CD8-positive, alpha-beta memory T cell (primary cell): Measurements from ENCODE around the gene GADD45GIP1. TPM values are rescaled to one million over a fixed set of nuclear protein-coding genes. Genes with fewer than 3 reads are reported as not detected.
"Not testable (repeated sequence)": the region's sequence is repeated elsewhere in the genome, so short reads cannot be mapped to it uniquely, and the experiment has no call there.

ENCODE experiments used
- CTCF ChIA-PET: fragments of 350-600 bp; sonication (Branson Sonifier 250); formaldehyde crosslinking; loops from one replicate; lab custom pipeline; 2021; ENCODE audit warnings: antibody characterized with exemption; lab: Charles Lee
- POLR2A ChIA-PET: fragments of 350-600 bp; sonication (Branson Sonifier 250); formaldehyde crosslinking; loops from one replicate; lab custom pipeline; 2021; ENCODE audit warnings: antibody characterized with exemption; lab: Charles Lee
- DNase-seq, 5 donors: peaks; one replicate each; pipeline versions ENCODE4 v3.0.0 to v3.0.0-alpha.2; 2020 to 2022; ENCODE audit warnings: mixed read lengths in 1 of 5
- H3K27ac ChIP-seq: one replicate; pipeline ENCODE4 v1.7.0; 2013; ENCODE audit warnings: low read depth, mild to moderate bottlenecking, low read length, moderate library complexity
- H3K27me3 ChIP-seq: 2 replicates; pipeline ENCODE4 v1.7.0; 2013; ENCODE audit warnings: low read length, mild to moderate bottlenecking; ENCODE audit not compliant: insufficient read depth, poor library complexity, severe bottlenecking
- H3K36me3 ChIP-seq: 2 replicates; pipeline ENCODE4 v1.7.0; 2013; ENCODE audit warnings: mild to moderate bottlenecking, low read length, moderate library complexity; ENCODE audit not compliant: insufficient read depth
- H3K4me1 ChIP-seq: 2 replicates; pipeline ENCODE4 v1.7.0; 2013; ENCODE audit warnings: mild to moderate bottlenecking, low read length, moderate library complexity; ENCODE audit not compliant: insufficient read depth
- H3K4me3 ChIP-seq: 2 replicates; pipeline ENCODE4 v1.7.0; 2013; ENCODE audit warnings: mild to moderate bottlenecking, low read length
- H3K9me3 ChIP-seq: 2 replicates; pipeline ENCODE4 v1.7.0; 2013; ENCODE audit warnings: mild to moderate bottlenecking, low read length
- H3K27ac Mint-ChIP-seq, 8 donors: one replicate each; pipeline ENCODE4 v1.8.0; 2020 to 2021; ENCODE audit warnings: mixed read lengths in 8 of 8, mild to moderate bottlenecking in 6 of 8, inconsistent platforms in 3 of 8, moderate library complexity in 3 of 8
- H3K27me3 Mint-ChIP-seq, 2 donors: one replicate each; pipeline ENCODE4 v1.8.0; 2020 to 2021; ENCODE audit warnings: mixed read lengths in 2 of 2, mild to moderate bottlenecking in 1 of 2, moderate library complexity in 1 of 2
- H3K36me3 Mint-ChIP-seq, 3 donors: one replicate each; pipeline ENCODE4 v1.8.0; 2020 to 2021; ENCODE audit warnings: mixed read lengths in 3 of 3, inconsistent platforms in 1 of 3, mild to moderate bottlenecking in 1 of 3
- H3K4me1 Mint-ChIP-seq, 3 donors: one replicate each; pipeline ENCODE4 v1.8.0; 2020 to 2021; ENCODE audit warnings: mixed read lengths in 3 of 3, inconsistent platforms in 1 of 3, mild to moderate bottlenecking in 1 of 3
- H3K4me3 Mint-ChIP-seq, 7 donors: one replicate each; pipeline ENCODE4 v1.8.0; 2020 to 2021; ENCODE audit warnings: mixed read lengths in 7 of 7, mild to moderate bottlenecking in 6 of 7, moderate library complexity in 4 of 7, inconsistent platforms in 2 of 7
- H3K9me3 Mint-ChIP-seq, 5 donors: one replicate each; pipeline ENCODE4 v1.8.0; 2020 to 2022; ENCODE audit warnings: mixed read lengths in 5 of 5, mild to moderate bottlenecking in 3 of 5, moderate library complexity in 2 of 5, inconsistent platforms in 1 of 5
- polyA plus RNA-seq: library from polyadenylated mRNA; unstranded; fragments of 300-500 nt; fragmentation: Illumina TruSeq; gene quantifications from one replicate; pipeline ENCODE4 v1.2.3, GENCODE V29; 2021
- total RNA-seq, 2 experiments: library from RNA; stranded (reverse); gene quantifications; one replicate each; pipeline ENCODE4 v1.2.3, GENCODE V29; 2021

Gene GADD45GIP1
- total and polyA plus RNA-seq, 3 experiments from 2014 or later = 37.3 to 64.1 (median 38.6) TPM

DNA sequence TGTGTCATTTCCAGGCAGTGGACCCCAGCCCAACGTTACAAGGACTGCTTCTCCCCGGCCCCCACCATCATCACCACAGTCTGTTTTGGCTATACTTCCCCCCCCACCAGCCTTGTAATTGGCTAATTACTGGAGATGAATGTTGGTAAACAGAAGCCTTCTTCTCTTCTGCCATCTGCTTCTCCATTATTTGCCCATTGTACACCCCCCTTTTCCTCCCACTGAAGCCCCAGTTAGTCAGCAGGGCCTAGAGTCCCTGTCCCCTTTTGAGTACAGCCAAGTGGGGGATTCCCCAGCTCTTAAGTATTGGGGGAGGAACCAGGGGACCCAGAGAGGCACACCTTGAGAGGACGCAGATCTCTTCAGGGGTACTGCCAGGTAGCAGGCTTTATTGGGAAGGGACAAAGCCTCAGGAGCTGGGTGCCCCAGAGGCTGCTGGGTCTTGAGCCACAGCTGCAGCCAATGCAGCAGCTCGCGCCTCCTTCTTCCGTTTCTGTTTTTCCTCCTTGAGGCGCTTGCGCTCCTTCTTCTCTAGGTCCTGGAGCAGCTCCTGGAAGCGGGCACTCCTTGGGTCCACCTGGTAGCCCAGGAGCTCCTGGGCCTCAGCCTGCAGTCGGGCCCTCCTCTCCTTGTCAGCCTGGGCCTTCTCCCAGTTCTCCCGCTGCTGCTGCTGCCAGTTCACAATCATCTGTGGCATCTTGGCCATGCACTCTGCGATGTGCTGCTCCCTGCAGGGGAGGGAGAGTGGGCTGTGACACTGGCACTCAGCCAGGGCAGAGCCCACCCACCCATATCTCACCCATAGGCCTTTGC, 3.0 kb downstream of the GADD45GIP1 start:
- ChIA-PET POLR2A (interaction anchor here (0.5 to 0.7 kb wide), 2 partner anchors 8 to 1124 kb away, joined by 3 to 13 read pairs; no protein-coding TSS in a partner anchor), CTCF (interaction anchor here (0.6 to 4.1 kb wide), 4 partner anchors 12 to 69 kb away, joined by 3 to 30 read pairs (median 12); no protein-coding TSS in a partner anchor)
- peaks cover 23 to 35% (median 24%) of the 10 kb centered on the region in 3 donors for H3K4me1 Mint-ChIP-seq
- H3K36me3 ChIP-seq = peaks cover 30% of the 10 kb centered on the region
- H3K4me3 Mint-ChIP-seq = peak overlapping the region in 5 of 7 donors; percentile 35 to 93 (median 85)
- H3K27me3 Mint-ChIP-seq = no peaks in the 10 kb centered on the region
- no peak for DNase-seq
- no peaks in the 10 kb centered on the region for H3K9me3 Mint-ChIP-seq
- no peaks in the 10 kb centered on the region for H3K9me3 ChIP-seq
- no peaks in the 10 kb centered on the region for H3K27me3 ChIP-seq
- H3K4me3 ChIP-seq = no peak overlapping the region
- no peak overlapping the region for H3K27ac ChIP-seq
- H3K4me1 ChIP-seq = peaks cover 15% of the 10 kb centered on the region
- H3K27ac Mint-ChIP-seq = peak overlapping the region in 7 of 8 donors; percentile 50 to 91 (median 65)
- H3K36me3 Mint-ChIP-seq = peaks cover 0 to 69% (median 2%) of the 10 kb centered on the region in 3 donors

DNA sequence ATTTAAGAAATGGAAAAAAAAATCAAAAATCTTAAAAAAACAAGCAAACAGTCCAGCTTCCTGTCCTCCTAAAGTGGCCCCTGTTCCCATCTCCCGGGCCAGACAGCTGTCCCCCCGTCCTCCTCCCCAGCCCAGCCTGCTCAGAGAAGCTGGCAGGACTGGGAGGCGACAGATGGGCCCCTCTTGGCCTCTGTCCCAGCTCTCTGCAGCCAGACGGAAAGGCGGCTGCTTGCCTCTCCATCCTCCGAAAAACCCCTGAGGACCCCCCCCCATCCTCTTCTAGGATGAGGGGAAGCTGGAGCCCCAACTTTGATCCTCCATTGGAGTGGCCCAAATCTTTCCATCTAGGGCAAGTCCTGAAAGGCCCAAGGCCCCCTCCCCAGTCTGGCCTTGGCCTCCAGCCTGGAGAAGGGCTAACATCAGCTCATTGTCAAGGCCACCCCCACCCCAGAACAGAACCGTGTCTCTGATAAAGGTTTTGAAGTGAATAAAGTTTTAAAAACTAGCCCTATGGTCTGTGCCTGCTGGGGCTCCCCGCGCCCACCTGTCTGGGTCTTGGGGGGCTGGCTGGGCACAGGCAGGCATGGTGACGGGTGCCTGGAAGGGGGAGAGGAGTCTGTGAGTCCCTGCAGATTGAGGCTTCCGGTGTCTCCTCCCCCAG, 3.8 kb downstream of the GADD45GIP1 start:
- Mint-ChIP-seq H3K27ac (no peak overlapping the region), H3K9me3 (no peaks in the 10 kb centered on the region), H3K4me3 (no peak overlapping the region), H3K4me1 (peaks cover 23 to 35% (median 24%) of the 10 kb centered on the region in 3 donors), H3K36me3 (peaks cover 0 to 76% (median 2%) of the 10 kb centered on the region in 3 donors), H3K27me3 (no peaks in the 10 kb centered on the region)
- POLR2A ChIA-PET = interaction anchor here (0.5 kb wide), 1 partner anchor 768 kb away, joined by 4 read pairs; no protein-coding TSS in a partner anchor
- peaks cover 38% of the 10 kb centered on the region for H3K36me3 ChIP-seq
- H3K27me3 ChIP-seq = no peaks in the 10 kb centered on the region
- H3K4me3 ChIP-seq = no peak overlapping the region
- no peak for DNase-seq
- peaks cover 15% of the 10 kb centered on the region for H3K4me1 ChIP-seq
- CTCF ChIA-PET = interaction anchor here (0.6 to 4.1 kb wide), 3 partner anchors 12 to 68 kb away, joined by 3 to 20 read pairs (median 4); no protein-coding TSS in a partner anchor
- H3K27ac ChIP-seq = no peak overlapping the region
- H3K9me3 ChIP-seq = no peaks in the 10 kb centered on the region

DNA sequence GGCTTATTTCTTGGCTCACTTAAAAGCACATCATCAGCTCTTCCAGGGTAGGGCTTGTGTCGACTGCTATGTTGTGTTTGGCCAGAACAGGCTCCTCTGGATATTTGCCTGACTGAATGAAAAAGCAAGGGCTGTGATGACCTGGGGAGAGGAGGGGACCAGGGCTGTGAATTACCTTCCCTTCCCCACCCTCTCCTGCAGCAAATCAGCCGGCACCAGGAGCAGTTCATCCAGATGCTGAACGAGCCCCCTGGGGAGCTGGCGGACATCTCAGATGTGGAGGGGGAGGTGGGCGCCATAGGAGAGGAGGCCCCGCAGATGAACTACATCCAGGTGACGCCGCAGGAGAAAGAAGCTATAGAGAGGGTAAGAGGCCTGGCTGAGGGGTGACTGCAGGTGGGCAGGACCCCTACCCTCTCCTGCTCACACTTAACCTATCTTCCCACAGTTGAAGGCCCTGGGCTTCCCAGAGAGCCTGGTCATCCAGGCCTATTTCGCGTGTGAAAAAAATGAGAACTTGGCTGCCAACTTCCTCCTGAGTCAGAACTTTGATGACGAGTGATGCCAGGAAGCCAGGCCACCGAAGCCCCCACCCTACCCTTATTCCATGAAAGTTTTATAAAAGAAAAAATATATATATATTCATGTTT, 4.4 kb downstream of the GADD45GIP1 start:
- peaks cover 44% of the 10 kb centered on the region for H3K36me3 ChIP-seq
- no peaks in the 10 kb centered on the region for H3K9me3 ChIP-seq
- no peaks in the 10 kb centered on the region for H3K27me3 Mint-ChIP-seq
- ChIA-PET CTCF (interaction anchor here (1.0 to 4.1 kb wide), 2 partner anchors 13 to 67 kb away, joined by 4 to 20 read pairs; no protein-coding TSS in a partner anchor), POLR2A (no interaction called here)
- H3K27ac Mint-ChIP-seq = peak overlapping the region in 1 of 8 donors; percentile 19
- no peak overlapping the region for H3K4me3 Mint-ChIP-seq
- no peak for DNase-seq
- H3K27me3 ChIP-seq = no peaks in the 10 kb centered on the region
- no peak overlapping the region for H3K4me3 ChIP-seq
- H3K27ac ChIP-seq = no peak overlapping the region
- peaks cover 26 to 38% (median 27%) of the 10 kb centered on the region in 3 donors for H3K4me1 Mint-ChIP-seq
- H3K36me3 Mint-ChIP-seq = peaks cover 0 to 83% (median 2%) of the 10 kb centered on the region in 3 donors
- peaks cover 15% of the 10 kb centered on the region for H3K4me1 ChIP-seq
- H3K9me3 Mint-ChIP-seq = no peaks in the 10 kb centered on the region

DNA sequence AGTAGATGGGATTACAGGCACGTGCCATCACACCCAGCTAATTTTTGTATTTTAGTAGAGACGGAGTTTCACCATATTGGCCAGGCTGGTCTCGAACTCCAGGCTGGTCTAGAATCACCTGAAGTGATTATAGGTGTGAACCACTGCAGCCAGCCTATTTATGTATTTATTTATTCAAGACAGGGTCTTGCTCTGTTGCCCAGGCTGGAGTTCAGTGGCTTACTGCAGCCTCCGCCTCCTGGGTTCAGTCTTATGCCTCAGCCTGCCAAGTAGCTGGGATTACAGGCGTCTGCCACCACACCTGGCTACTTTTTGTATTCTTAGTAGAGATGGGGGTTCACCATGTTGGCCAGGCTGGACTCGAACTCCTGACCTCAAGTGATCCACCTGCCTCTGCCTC, 5.0 kb downstream of the GADD45GIP1 start:
- H3K36me3 ChIP-seq = peaks cover 47% of the 10 kb centered on the region
- CTCF ChIA-PET = interaction anchor here (4.1 kb wide), 1 partner anchor 13 kb away, joined by 20 read pairs; no protein-coding TSS in a partner anchor
- H3K4me3 ChIP-seq, H3K27me3 ChIP-seq, DNase-seq, H3K27me3 Mint-ChIP-seq, H3K9me3 Mint-ChIP-seq, H3K9me3 ChIP-seq, POLR2A ChIA-PET, H3K4me3 Mint-ChIP-seq, H3K27ac ChIP-seq: not testable (repeated sequence)
- Mint-ChIP-seq H3K36me3 (peaks cover 0 to 86% (median 2%) of the 10 kb centered on the region in 3 donors), H3K27ac (peak overlapping the region in 2 of 8 donors; percentile 82), H3K4me1 (peaks cover 26 to 39% (median 29%) of the 10 kb centered on the region in 3 donors)
- H3K4me1 ChIP-seq = peaks cover 18% of the 10 kb centered on the region

DNA sequence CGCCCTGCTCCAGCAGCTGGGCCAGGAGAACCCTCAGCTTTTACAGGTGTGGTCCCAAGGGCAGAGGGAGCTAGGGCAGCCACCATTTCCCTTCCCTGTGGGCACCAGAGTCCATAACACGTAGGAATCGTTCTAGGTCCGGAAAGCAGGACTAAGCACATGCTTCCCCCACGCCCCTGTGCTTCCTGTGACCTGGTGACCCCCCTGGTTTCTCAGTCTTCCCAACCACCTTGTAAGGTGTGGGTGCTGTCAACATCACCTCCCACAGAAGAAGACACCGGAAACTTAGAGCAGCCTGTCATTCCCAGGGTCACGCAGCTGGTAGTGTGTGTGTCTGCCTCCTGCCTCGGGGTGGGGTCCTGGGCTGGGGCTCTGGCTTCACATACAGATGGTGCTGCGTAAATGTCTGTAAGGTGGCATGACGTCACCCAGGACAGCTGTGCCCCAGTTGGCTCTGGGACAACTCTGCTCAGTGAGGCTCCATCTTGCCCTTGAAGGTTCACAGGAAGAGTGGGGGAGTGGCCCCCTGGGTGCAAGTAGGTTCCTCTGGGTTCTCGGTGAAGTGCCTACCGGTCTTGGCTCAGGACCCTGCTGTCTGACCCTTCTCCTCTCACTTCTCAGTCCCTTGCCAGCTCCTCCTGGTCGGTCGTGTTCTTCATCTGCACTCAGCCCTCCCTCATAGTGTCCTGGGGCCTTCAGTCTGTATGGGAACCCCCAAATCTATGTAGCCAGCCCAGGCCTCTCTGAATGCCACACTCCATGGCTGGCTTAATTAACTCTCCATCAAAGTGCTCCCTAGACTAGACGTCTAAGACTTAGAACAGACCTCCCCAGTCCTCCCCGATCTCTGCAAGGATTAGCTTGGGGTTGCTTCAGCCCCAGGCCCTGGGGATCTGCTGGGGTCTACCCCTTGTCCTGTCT, 7.4 kb downstream of the GADD45GIP1 start:
- H3K36me3 Mint-ChIP-seq = peaks cover 0 to 86% (median 3%) of the 10 kb centered on the region in 3 donors
- H3K27ac ChIP-seq = no peak overlapping the region
- H3K27me3 ChIP-seq = no peaks in the 10 kb centered on the region
- H3K4me3 ChIP-seq = no peak overlapping the region
- POLR2A ChIA-PET = no interaction called here
- H3K4me3 Mint-ChIP-seq = peak overlapping the region in 1 of 7 donors; percentile 60
- peaks cover 24 to 40% (median 28%) of the 10 kb centered on the region in 3 donors for H3K4me1 Mint-ChIP-seq
- H3K4me1 ChIP-seq = peaks cover 20% of the 10 kb centered on the region
- CTCF ChIA-PET = interaction anchor here (0.9 to 4.1 kb wide), 3 partner anchors 16 to 65 kb away, joined by 3 to 20 read pairs (median 13); no protein-coding TSS in a partner anchor
- DNase-seq = no peak
- peaks cover 50% of the 10 kb centered on the region for H3K36me3 ChIP-seq
- H3K27ac Mint-ChIP-seq = peak overlapping the region in 5 of 8 donors; percentile 33 to 79 (median 73)
- H3K9me3 Mint-ChIP-seq = peaks cover 0 to 2% (median 0%) of the 10 kb centered on the region in 5 donors
- H3K27me3 Mint-ChIP-seq = peaks cover 0 to 3% of the 10 kb centered on the region in 2 donors
- H3K9me3 ChIP-seq = no peaks in the 10 kb centered on the region

- peak overlapping the region in 1 of 7 donors; percentile 30 for H3K4me3 Mint-ChIP-seq
- H3K4me1 ChIP-seq = peaks cover 23% of the 10 kb centered on the region
- no peak overlapping the region for H3K27ac ChIP-seq
- ChIA-PET POLR2A (interaction anchor here (3.8 kb wide), 1 partner anchor 8 kb away, joined by 12 read pairs; the partner anchor contains the start of gene GADD45GIP1), CTCF (interaction anchor here (2.6 kb wide), 1 partner anchor 17 kb away, joined by 13 read pairs; no protein-coding TSS in a partner anchor)
- DNase-seq = no peak
- H3K4me1 Mint-ChIP-seq = peaks cover 22 to 40% (median 26%) of the 10 kb centered on the region in 3 donors
- H3K4me3 ChIP-seq = no peak overlapping the region
- H3K9me3 Mint-ChIP-seq = peaks cover 0 to 2% (median 0%) of the 10 kb centered on the region in 5 donors
- H3K27ac Mint-ChIP-seq = peak overlapping the region in 2 of 8 donors; percentile 33 to 63
- peaks cover 0 to 3% of the 10 kb centered on the region in 2 donors for H3K27me3 Mint-ChIP-seq
- H3K36me3 ChIP-seq = peaks cover 53% of the 10 kb centered on the region
- H3K36me3 Mint-ChIP-seq = peaks cover 0 to 85% (median 4%) of the 10 kb centered on the region in 3 donors
- H3K9me3 ChIP-seq = no peaks in the 10 kb centered on the region
- H3K27me3 ChIP-seq = no peaks in the 10 kb centered on the region
Measured at GRCh38 chr19:12948612-12949362, 8.2 kb downstream of the GADD45GIP1 start.
